HEK293T (cell line): Measurements from ENCODE around the gene CHPF2.

ENCODE experiments used
- CTCF ChIA-PET: fragments of 350-600 bp; formaldehyde crosslinking; extraction: SDS; loops from one replicate; lab custom pipeline; 2021; ENCODE audit warnings: antibody characterized with exemption, inconsistent platforms; lab: Yijun Ruan, JAX
- POLR2A ChIA-PET: fragments of 350-600 bp; formaldehyde crosslinking; extraction: SDS; loops from one replicate; lab custom pipeline; 2020; ENCODE audit warnings: antibody characterized with exemption, inconsistent platforms; lab: Yijun Ruan, JAX
- DNase-seq: peaks from one replicate; pipeline ENCODE4 v3.0.0; 2012; ENCODE audit warnings: mixed read lengths; ENCODE audit errors: extremely low spot score
- ARNT ChIP-seq: fragments of 450-650 bp; IDR thresholded peaks from 2 replicates; pipeline ENCODE4 v1.6.1; 2017; ENCODE audit warnings: mild to moderate bottlenecking
- BHLHE40 ChIP-seq: fragments of 450-650 bp; IDR thresholded peaks from 2 replicates; pipeline ENCODE4 v1.6.1; 2016; ENCODE audit warnings: mild to moderate bottlenecking, moderate library complexity, borderline replicate concordance
- CTBP1 ChIP-seq: fragments of 450-650 bp; IDR thresholded peaks from 2 replicates; pipeline ENCODE4 v1.6.1; 2016; ENCODE audit warnings: borderline replicate concordance
- ELF4 ChIP-seq: fragments of 450-650 bp; IDR thresholded peaks from 2 replicates; pipeline ENCODE4 v1.6.1; 2017; ENCODE audit warnings: antibody characterized with exemption
- FOXA1 ChIP-seq: fragments of 450-650 bp; IDR thresholded peaks from 2 replicates; pipeline ENCODE4 v1.6.1; 2016; ENCODE audit warnings: mild to moderate bottlenecking
- FOXK2 ChIP-seq: fragments of 450-650 bp; IDR thresholded peaks from 2 replicates; pipeline ENCODE4 v1.6.1; 2016; ENCODE audit warnings: mild to moderate bottlenecking
- FOXM1 ChIP-seq: fragments of 450-650 bp; IDR thresholded peaks from 2 replicates; pipeline ENCODE4 v1.6.1; 2017; ENCODE audit warnings: mild to moderate bottlenecking, borderline replicate concordance
- L3MBTL2 ChIP-seq: fragments of 450-650 bp; conservative IDR thresholded peaks from 2 replicates; pipeline ENCODE4 v1.6.1; 2016; ENCODE audit warnings: mild to moderate bottlenecking
- LEF1 ChIP-seq: fragments of 450-650 bp; IDR thresholded peaks from 2 replicates; pipeline ENCODE4 v1.6.1; 2017; ENCODE audit warnings: mild to moderate bottlenecking, borderline replicate concordance
- NFRKB ChIP-seq: fragments of 450-650 bp; IDR thresholded peaks from 2 replicates; pipeline ENCODE4 v1.6.1; 2016; ENCODE audit warnings: mild to moderate bottlenecking, moderate library complexity
- SP1 ChIP-seq: fragments of 450-650 bp; IDR thresholded peaks from 2 replicates; pipeline ENCODE4 v1.6.1; 2017
- SUZ12 ChIP-seq: fragments of 450-650 bp; IDR thresholded peaks from 2 replicates; pipeline ENCODE4 v1.6.1; 2016; ENCODE audit warnings: mild to moderate bottlenecking
- TARDBP ChIP-seq: fragments of 450-650 bp; IDR thresholded peaks from 2 replicates; pipeline ENCODE4 v1.6.1; 2016
- ZNF384 ChIP-seq: fragments of 450-650 bp; IDR thresholded peaks from 2 replicates; pipeline ENCODE4 v1.6.1; 2016

Gene CHPF2

DNA sequence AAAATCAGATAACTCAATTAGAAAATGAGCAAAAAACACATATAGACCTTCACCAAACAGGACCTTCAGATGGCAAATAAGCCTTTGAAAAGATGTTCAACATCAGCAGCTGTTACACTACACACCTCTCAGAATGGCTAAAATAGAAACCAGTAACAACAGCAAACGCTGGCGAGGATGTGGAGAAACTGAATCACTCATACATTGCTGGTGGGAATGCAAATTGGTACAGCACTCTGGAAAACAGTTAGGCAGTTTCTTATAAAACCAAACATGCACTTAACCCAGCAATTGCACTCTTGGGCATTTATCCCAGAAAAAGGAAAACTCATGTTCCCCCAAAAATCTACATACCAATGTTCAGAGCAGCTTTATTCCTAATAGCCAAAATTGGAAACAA, 53.9 kb downstream of the CHPF2 start:
- DNase-seq: no peak
- TF ChIP-seq CTBP1 (no peak), L3MBTL2 (no peak), ARNT (no peak), LEF1 (no peak), FOXK2 (no peak), ELF4 (no peak), FOXA1 (no peak), SUZ12 (no peak), TARDBP (no peak), BHLHE40 (no peak), SP1 (no peak), ZNF384 (no peak), FOXM1 (no peak), NFRKB (no peak)
- POLR2A ChIA-PET: interaction anchor here (1.0 to 3.0 kb wide), 4 partner anchors 9 to 58 kb away, joined by 3 to 11 read pairs (median 4); partner anchors contain the start of gene CHPF2
- CTCF ChIA-PET: interaction anchor here (0.6 to 1.4 kb wide), 3 partner anchors 12 to 42 kb away, joined by 3 to 4 read pairs (median 4); no protein-coding TSS in a partner anchor
